Parathyroid adenoma (tissue), 2 donors: ENCODE measurements around the gene MYO1A.

Experiments
- H2AFZ ChIP-seq: fragments of 300-600 bp; sonication (generic); one replicate; pipeline ENCODE4 v1.7.0; 2017; ENCODE audit warnings: antibody characterized with exemption, mild to moderate bottlenecking
- H3K27ac ChIP-seq: fragments of 300-600 bp; sonication (generic); one replicate; pipeline ENCODE4 v1.7.0; 2017
- H3K27me3 ChIP-seq: fragments of 300-600 bp; sonication (generic); one replicate; pipeline ENCODE4 v1.7.0; 2017; ENCODE audit warnings: low read length; ENCODE audit not compliant: control insufficient read depth, insufficient read depth
- H3K36me3 ChIP-seq: fragments of 300-600 bp; sonication (generic); one replicate; pipeline ENCODE4 v1.7.0; 2017; ENCODE audit warnings: low read length; ENCODE audit not compliant: control insufficient read depth, insufficient read depth
- H3K4me1 ChIP-seq: fragments of 300-600 bp; sonication (generic); one replicate; pipeline ENCODE4 v1.7.0; 2017; ENCODE audit warnings: control low read depth
- H3K4me2 ChIP-seq: fragments of 300-600 bp; sonication (generic); one replicate; pipeline ENCODE4 v1.7.0; 2017; ENCODE audit warnings: low read length
- H3K4me3 ChIP-seq: fragments of 300-600 bp; sonication (generic); one replicate; pipeline ENCODE4 v1.7.0; 2017; ENCODE audit warnings: low read depth, low read length
- H3K79me2 ChIP-seq: fragments of 300-600 bp; sonication (generic); one replicate; pipeline ENCODE4 v1.7.0; 2017; ENCODE audit warnings: control low read depth
- H3K9ac ChIP-seq: fragments of 300-600 bp; sonication (generic); one replicate; pipeline ENCODE4 v1.7.0; 2017; ENCODE audit warnings: mild to moderate bottlenecking
- H3K9me3 ChIP-seq: fragments of 300-600 bp; sonication (generic); one replicate; pipeline ENCODE4 v1.7.0; 2017; ENCODE audit warnings: low read length; ENCODE audit not compliant: control insufficient read depth
- TF ChIP-seq, protein P1 (sequence below): fragments of 300-600 bp; sonication (generic); IDR thresholded peaks from one replicate; pipeline ENCODE4 v1.7.0; 2017; ENCODE audit warnings: antibody characterized with exemption, mild to moderate bottlenecking
- donor health status: primary hyperparathyroidism.

MYO1A gene

DNA sequence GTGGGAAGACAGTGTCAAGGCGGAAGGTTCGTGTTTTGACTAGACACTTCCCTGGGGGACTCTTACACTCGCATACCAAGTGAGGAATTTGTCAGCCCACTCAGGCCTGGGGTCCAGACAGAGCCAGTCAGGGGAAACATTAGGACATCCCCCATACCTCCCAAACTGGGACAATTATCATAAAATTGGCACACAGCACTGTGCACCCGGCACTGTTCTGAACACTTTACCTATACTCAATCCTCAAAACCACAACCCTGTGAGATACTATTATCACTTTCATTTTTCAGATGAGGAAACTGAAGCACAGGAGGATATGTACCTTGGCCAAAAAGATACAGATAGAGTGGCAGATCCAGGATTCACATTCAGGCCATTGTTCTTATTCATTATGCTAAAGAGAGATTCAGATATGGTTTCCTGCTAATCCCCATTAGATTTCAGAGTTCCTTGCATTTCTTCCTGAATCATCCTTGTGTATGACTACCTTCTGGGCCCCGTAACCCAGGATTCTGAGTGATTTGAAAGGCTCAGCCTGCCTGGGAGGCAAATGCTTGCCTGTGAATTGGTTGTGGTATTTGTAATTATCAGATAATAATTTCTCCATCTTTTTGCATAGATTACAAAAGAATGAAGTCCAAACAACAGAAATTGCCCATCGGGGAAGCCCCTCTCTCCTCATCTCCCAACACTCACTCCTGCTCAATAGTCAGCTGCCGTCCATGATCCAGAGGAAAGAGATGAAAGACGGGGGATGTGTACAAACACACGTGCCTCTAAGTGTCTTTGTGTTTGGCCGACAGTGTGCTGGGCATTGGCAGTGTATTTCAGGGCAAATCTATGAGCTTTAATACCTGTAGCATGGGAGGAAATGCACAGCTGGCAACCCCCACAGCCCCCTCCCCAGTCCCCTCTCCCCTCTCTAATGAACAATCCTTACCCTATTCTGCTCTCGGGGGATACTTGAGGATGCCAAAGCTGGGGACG is 38.2 kb downstream of the MYO1A start:
- no peak overlapping the region for H3K9ac ChIP-seq
- TF ChIP-seq, protein P1, sequence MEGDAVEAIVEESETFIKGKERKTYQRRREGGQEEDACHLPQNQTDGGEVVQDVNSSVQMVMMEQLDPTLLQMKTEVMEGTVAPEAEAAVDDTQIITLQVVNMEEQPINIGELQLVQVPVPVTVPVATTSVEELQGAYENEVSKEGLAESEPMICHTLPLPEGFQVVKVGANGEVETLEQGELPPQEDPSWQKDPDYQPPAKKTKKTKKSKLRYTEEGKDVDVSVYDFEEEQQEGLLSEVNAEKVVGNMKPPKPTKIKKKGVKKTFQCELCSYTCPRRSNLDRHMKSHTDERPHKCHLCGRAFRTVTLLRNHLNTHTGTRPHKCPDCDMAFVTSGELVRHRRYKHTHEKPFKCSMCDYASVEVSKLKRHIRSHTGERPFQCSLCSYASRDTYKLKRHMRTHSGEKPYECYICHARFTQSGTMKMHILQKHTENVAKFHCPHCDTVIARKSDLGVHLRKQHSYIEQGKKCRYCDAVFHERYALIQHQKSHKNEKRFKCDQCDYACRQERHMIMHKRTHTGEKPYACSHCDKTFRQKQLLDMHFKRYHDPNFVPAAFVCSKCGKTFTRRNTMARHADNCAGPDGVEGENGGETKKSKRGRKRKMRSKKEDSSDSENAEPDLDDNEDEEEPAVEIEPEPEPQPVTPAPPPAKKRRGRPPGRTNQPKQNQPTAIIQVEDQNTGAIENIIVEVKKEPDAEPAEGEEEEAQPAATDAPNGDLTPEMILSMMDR: no peak

DNA sequence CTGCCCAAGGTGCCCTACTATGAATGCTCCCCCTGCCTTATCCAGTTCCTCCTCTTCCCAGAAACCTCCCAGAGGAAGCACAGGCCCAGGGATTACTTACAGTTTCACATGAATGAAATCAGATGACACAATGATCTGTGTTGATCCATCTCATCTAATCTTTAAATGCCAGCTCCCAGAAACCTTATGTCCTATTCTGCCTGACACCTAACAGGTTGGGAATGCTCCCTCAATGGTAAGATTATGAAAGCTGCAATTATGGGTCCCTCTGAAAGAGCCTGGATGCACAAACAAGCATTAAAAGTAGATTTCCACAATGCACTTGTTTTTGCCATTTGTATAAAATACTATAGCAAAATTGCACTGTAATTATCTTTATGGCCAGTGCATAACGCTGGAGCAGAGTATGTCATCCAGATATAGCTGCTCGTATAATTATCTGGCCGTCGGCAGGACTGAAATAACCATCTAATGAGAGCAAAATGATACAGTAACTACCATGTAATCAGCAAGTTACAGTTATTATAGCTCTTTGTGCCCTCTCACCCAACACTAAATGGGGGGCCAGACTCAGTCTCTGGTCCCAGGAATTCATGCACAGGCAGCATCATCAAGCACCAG is 39.2 kb downstream of the MYO1A start:
- Histone ChIP-seq H2AFZ (no peak overlapping the region), H3K4me2 (no peak overlapping the region), H3K27ac (no peak overlapping the region), H3K4me3 (no peak overlapping the region), H3K36me3 (no peaks in the 10 kb centered on the region), H3K27me3 (no peaks in the 10 kb centered on the region), H3K79me2 (peaks cover 6% of the 10 kb centered on the region), H3K9me3 (no peaks in the 10 kb centered on the region), H3K4me1 (peaks cover 4% of the 10 kb centered on the region), H3K9ac (no peak overlapping the region)
- TF ChIP-seq, protein P1: no peak

More for the DNA sequence above, 38.2 kb downstream of the MYO1A start:
- H3K27ac ChIP-seq: no peak overlapping the region
- H3K9me3 ChIP-seq: no peaks in the 10 kb centered on the region
- no peak overlapping the region for H3K4me3 ChIP-seq
- no peak overlapping the region for H3K4me2 ChIP-seq
- no peak overlapping the region for H2AFZ ChIP-seq
- peaks cover 2% of the 10 kb centered on the region for H3K4me1 ChIP-seq
- peaks cover 5% of the 10 kb centered on the region for H3K79me2 ChIP-seq
- no peaks in the 10 kb centered on the region for H3K36me3 ChIP-seq
- no peaks in the 10 kb centered on the region for H3K27me3 ChIP-seq

DNA sequence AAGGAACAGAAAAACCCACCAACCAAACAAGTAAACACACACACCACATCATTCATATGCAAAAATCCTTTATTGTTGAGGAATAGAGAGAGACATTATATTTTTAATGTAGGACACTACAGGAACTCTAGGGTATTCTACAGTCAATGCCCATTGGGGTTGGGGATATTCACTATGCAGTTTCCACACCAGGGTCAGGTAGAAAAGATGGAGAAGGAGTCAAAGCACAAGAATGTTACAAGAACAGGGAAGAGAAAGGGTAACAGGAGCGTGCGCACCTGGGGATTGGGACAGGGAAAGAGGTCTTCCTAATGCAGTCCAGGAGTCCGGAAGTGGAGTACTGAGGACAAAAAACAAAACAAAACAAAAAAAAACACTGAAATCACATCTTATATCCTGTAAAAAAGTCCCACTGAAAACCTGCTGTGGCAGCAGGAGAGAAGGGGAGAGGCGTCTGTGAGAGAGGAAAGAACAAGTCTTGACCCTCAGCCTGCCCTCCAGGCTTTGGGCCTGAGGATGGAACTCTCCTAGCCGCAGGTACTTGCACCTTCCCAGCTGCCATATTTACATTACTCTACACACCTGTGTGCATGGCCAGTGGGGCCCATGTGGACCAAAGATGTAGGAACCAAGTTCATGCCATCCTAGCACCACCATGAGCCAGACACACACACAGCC is 39.8 kb downstream of the MYO1A start:
- Histone ChIP-seq H3K27me3 (no peaks in the 10 kb centered on the region), H3K9ac (no peak overlapping the region), H3K36me3 (no peaks in the 10 kb centered on the region), H3K79me2 (peaks cover 6% of the 10 kb centered on the region), H2AFZ (no peak overlapping the region), H3K4me1 (peaks cover 4% of the 10 kb centered on the region), H3K9me3 (no peaks in the 10 kb centered on the region), H3K4me2 (no peak overlapping the region), H3K27ac (no peak overlapping the region), H3K4me3 (no peak overlapping the region)
- TF ChIP-seq, protein P1: no peak

DNA sequence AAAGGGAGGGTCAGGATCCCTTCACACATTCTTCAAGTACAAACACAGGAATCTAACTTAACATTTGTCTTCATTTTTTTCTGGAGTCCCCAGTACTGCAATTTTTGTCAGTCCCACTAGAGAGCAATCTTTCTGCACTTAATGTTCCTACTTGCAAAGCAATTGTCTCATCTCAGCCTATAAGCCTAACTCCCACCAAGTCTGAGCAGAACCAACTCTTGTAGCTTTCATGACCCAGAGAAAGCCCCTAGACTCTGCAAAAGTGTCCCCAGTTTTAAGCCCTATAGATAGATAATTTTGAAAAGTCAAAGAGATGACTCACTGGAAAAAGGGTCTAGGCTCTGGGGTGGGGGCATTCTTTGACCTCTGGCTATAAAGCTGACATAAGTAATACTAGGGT is 41.8 kb downstream of the MYO1A start:
- no peak overlapping the region for H3K4me2 ChIP-seq
- no peaks in the 10 kb centered on the region for H3K36me3 ChIP-seq
- H3K79me2 ChIP-seq: peaks cover 11% of the 10 kb centered on the region
- TF ChIP-seq, protein P1: peak; percentile 48
- H3K9ac ChIP-seq: no peak overlapping the region
- H3K4me3 ChIP-seq: no peak overlapping the region
- H2AFZ ChIP-seq: peak overlapping the region; percentile 29
- H3K9me3 ChIP-seq: no peaks in the 10 kb centered on the region
- no peaks in the 10 kb centered on the region for H3K27me3 ChIP-seq
- H3K27ac ChIP-seq: no peak overlapping the region
- H3K4me1 ChIP-seq: peaks cover 4% of the 10 kb centered on the region
